HepG2 (cell line): ENCODE data around the gene ARMH1. TPM values are rescaled to one million over a fixed set of nuclear protein-coding genes. Genes with fewer than 3 reads are reported as not detected.

Experiments
- CBX1 ChIP-seq: IDR thresholded peaks from one replicate; pipeline ENCODE4 v1.6.1; 2016; ENCODE audit warnings: antibody characterized with exemption, low read depth
- FLYWCH1 ChIP-seq: sonication (generic); formaldehyde crosslinking; IDR thresholded peaks from 2 replicates; pipeline ENCODE4 v1.8.1; 2023; ENCODE audit warnings: mild to moderate bottlenecking, missing genetic modification reagents
- GTF3A ChIP-seq: sonication (generic); formaldehyde crosslinking; conservative IDR thresholded peaks from 2 replicates; pipeline ENCODE4 v1.4.0; 2020; ENCODE audit warnings: mild to moderate bottlenecking, missing genetic modification reagents
- KLF11 ChIP-seq: IDR thresholded peaks from 2 replicates; pipeline ENCODE4 v1.6.1; 2016; ENCODE audit warnings: missing compliant biosample characterization
- KLF15 ChIP-seq: sonication (generic); formaldehyde crosslinking; IDR thresholded peaks from 2 replicates; pipeline ENCODE4 v1.8.1; 2023; ENCODE audit warnings: borderline replicate concordance, mild to moderate bottlenecking, inconsistent platforms, missing genetic modification reagents, mixed read lengths
- MAF1 ChIP-seq: sonication (generic); formaldehyde crosslinking; IDR thresholded peaks from 2 replicates; pipeline ENCODE4 v1.5.0; 2020; ENCODE audit warnings: missing genetic modification reagents, borderline replicate concordance
- MEF2D ChIP-seq: sonication (generic); formaldehyde crosslinking; IDR thresholded peaks from 2 replicates; pipeline ENCODE4 v1.5.1; 2020; ENCODE audit warnings: mild to moderate bottlenecking, missing genetic modification reagents
- MEIS2 ChIP-seq: sonication (generic); formaldehyde crosslinking; IDR thresholded peaks from 2 replicates; pipeline ENCODE4 v1.9.0; 2021; ENCODE audit warnings: mild to moderate bottlenecking, missing genetic modification reagents
- MZF1 ChIP-seq: sonication (generic); formaldehyde crosslinking; IDR thresholded peaks from 2 replicates; pipeline ENCODE4 v1.8.1; 2023; ENCODE audit warnings: mild to moderate bottlenecking, missing genetic modification reagents, borderline replicate concordance
- PHF5A ChIP-seq: IDR thresholded peaks from one replicate; pipeline ENCODE4 v1.6.1; 2018; ENCODE audit warnings: low read depth, missing genetic modification reagents; ENCODE audit not compliant: unreplicated experiment
- RFX1 ChIP-seq: fragments of 450-650 bp; IDR thresholded peaks from 2 replicates; pipeline ENCODE4 v1.6.1; 2017
- TMF1 ChIP-seq: sonication (generic); formaldehyde crosslinking; IDR thresholded peaks from 2 replicates; pipeline ENCODE4 v1.8.1; 2022; ENCODE audit warnings: low read depth, missing genetic modification reagents
- ZBTB10 ChIP-seq: sonication (generic); formaldehyde crosslinking; IDR thresholded peaks from 2 replicates; pipeline ENCODE4 v1.4.0; 2020; ENCODE audit warnings: missing genetic modification reagents, borderline replicate concordance
- ZBTB21 ChIP-seq: sonication (generic); formaldehyde crosslinking; IDR thresholded peaks from 2 replicates; pipeline ENCODE4 v1.4.0; 2020; ENCODE audit warnings: missing genetic modification reagents
- ZBTB37 ChIP-seq: sonication (generic); formaldehyde crosslinking; IDR thresholded peaks from 2 replicates; pipeline ENCODE4 v1.4.0; 2020; ENCODE audit warnings: mild to moderate bottlenecking, missing genetic modification reagents
- ZBTB8A ChIP-seq: sonication (generic); formaldehyde crosslinking; IDR thresholded peaks from 2 replicates; pipeline ENCODE4 v1.4.0; 2020; ENCODE audit warnings: mild to moderate bottlenecking, low read depth, missing genetic modification reagents, borderline replicate concordance
- ZNF414 ChIP-seq: sonication (generic); formaldehyde crosslinking; IDR thresholded peaks from 2 replicates; pipeline ENCODE4 v1.5.0; 2020; ENCODE audit warnings: missing genetic modification reagents
- ZNF441 ChIP-seq: sonication (generic); formaldehyde crosslinking; IDR thresholded peaks from 2 replicates; pipeline ENCODE4 v1.7.0; 2021; ENCODE audit warnings: missing genetic modification reagents, borderline replicate concordance
- ZNF468 ChIP-seq: sonication (generic); formaldehyde crosslinking; IDR thresholded peaks from 2 replicates; pipeline ENCODE4 v1.8.0; 2022; ENCODE audit warnings: mild to moderate bottlenecking, moderate library complexity, missing genetic modification reagents
- ZNF770 ChIP-seq: sonication (generic); formaldehyde crosslinking; IDR thresholded peaks from 2 replicates; pipeline ENCODE4 v1.5.0; 2020; ENCODE audit warnings: mild to moderate bottlenecking, missing genetic modification reagents
- ZUFSP ChIP-seq: sonication (generic); formaldehyde crosslinking; IDR thresholded peaks from 2 replicates; pipeline ENCODE4 v1.9.0; 2021; ENCODE audit warnings: missing genetic modification reagents, mild to moderate bottlenecking, borderline replicate concordance
- polyA plus RNA-seq, 8 experiments: library from polyadenylated mRNA; depleted of rRNA in 3 of 8; stranded (reverse) in 7 of 8; unstranded in 1 of 8; fragments of >200 nt; fragmentation: Illumina TruSeq in 4 of 8; extraction: Trizol in 4 of 8; gene quantifications; 2 replicates each; pipeline versions ENCODE4 v1.2.1 to v1.2.3, GENCODE V29; 2011 to 2016; ENCODE audit warnings: low read depth in 4 of 8, missing spikeins in 1 of 8, mixed read lengths in 1 of 8; ENCODE audit not compliant: insufficient read depth in 1 of 8
- total RNA-seq, 5 experiments: library from RNA; depleted of rRNA; stranded (reverse); fragments of >200 nt; fragmentation: Illumina TruSeq; extraction: Trizol; gene quantifications; 2 replicates each; pipeline ENCODE4 v1.2.3, GENCODE V29; 2016; ENCODE audit warnings: low read depth in 1 of 5

ARMH1 gene
- total and polyA plus RNA-seq, 2 of the 13 experiments (the other 11 are each of a cell fraction or from before 2014, with no cell fraction given): 0.69 TPM; not detected in 1

- no peak for TF ChIP-seq MZF1 (CRISPR knock-in tag)
- no peak; the same call in 1 of the 2 replicates for TF ChIP-seq FLYWCH1 (CRISPR knock-in tag)
- TF ChIP-seq ZNF468 (CRISPR knock-in tag): no peak
- TF ChIP-seq ZBTB10 (CRISPR knock-in tag): no peak
- no peak for TF ChIP-seq ZUFSP (CRISPR knock-in tag)
- TF ChIP-seq MEIS2 (CRISPR knock-in tag): no peak; the same call in 1 of the 2 replicates
- TF ChIP-seq ZBTB8A (CRISPR knock-in tag): no peak
- no peak; the same call in none of the 2 replicates for TF ChIP-seq ZNF441 (CRISPR knock-in tag)
- TF ChIP-seq RFX1: no peak
- TF ChIP-seq MEF2D (CRISPR knock-in tag): peak; percentile 62; the same call in 1 of the 2 replicates
- TF ChIP-seq TMF1: no peak
- TF ChIP-seq KLF15 (CRISPR knock-in tag): no peak
- no peak for TF ChIP-seq GTF3A
- no peak; the same call in 1 of the 2 replicates for TF ChIP-seq ZBTB21 (CRISPR knock-in tag)
- TF ChIP-seq ZBTB37: no peak
- TF ChIP-seq ZNF414 (CRISPR knock-in tag): no peak
- no peak for TF ChIP-seq ZNF770 (CRISPR knock-in tag)
- TF ChIP-seq PHF5A: peak; percentile 58
- TF ChIP-seq KLF11 (CRISPR knock-in tag): no peak
- TF ChIP-seq MAF1 (CRISPR knock-in tag): no peak
- peak; percentile 99 for TF ChIP-seq CBX1
These were observed 56.4 kb downstream of the ARMH1 start, which contains the start of gene RNU5D-1 (continued) for GRCh38 chr1:44730741-44731512.
